Type B pancreatic cell (in vitro differentiated cells): ENCODE results near the gene LZTR1. TPM values are rescaled to one million over a fixed set of nuclear protein-coding genes. Genes with fewer than 3 reads are reported as not detected.

Source experiments
- DNase-seq: peaks from one replicate; pipeline ENCODE4 v3.0.0; 2021; ENCODE audit warnings: mixed read lengths; ENCODE audit not compliant: unreplicated experiment; ENCODE audit errors: extremely low spot score
- H3K27ac Mint-ChIP-seq: 2 replicates; pipeline ENCODE4 v1.8.0; 2021; ENCODE audit warnings: mild to moderate bottlenecking, mixed read lengths
- H3K27me3 Mint-ChIP-seq: 2 replicates; pipeline ENCODE4 v1.8.0; 2021; ENCODE audit warnings: mixed read lengths
- H3K36me3 Mint-ChIP-seq: 2 replicates; pipeline ENCODE4 v1.8.0; 2021; ENCODE audit warnings: mixed read lengths
- H3K4me1 Mint-ChIP-seq: one replicate; pipeline ENCODE4 v1.8.0; 2021; ENCODE audit warnings: mixed read lengths; ENCODE audit not compliant: unreplicated experiment
- H3K4me3 Mint-ChIP-seq: 2 replicates; pipeline ENCODE4 v1.8.0; 2021; ENCODE audit warnings: mild to moderate bottlenecking, mixed read lengths
- H3K9me3 Mint-ChIP-seq: 2 replicates; pipeline ENCODE4 v1.8.0; 2021; ENCODE audit warnings: mixed read lengths
- CTCF ChIP-seq: fragments of 200-600 bp; sonication (generic); conservative IDR thresholded peaks from 2 replicates; pipeline ENCODE4 v1.5.0; 2021; ENCODE audit warnings: antibody characterized with exemption, mild to moderate bottlenecking
- total RNA-seq: library from RNA; stranded (reverse); gene quantifications from 2 replicates; pipeline ENCODE4 v1.2.1, GENCODE V29; 2021; ENCODE audit warnings: low replicate concordance

The LZTR1 gene
- total RNA-seq, 1 donor from 2014 or later = 102 TPM

- TF ChIP-seq CTCF = no peak
- no peak overlapping the region for H3K27ac Mint-ChIP-seq
- peaks cover 4% of the 10 kb centered on the region for H3K4me1 Mint-ChIP-seq
- no peak for DNase-seq
- no peak overlapping the region for H3K4me3 Mint-ChIP-seq
- H3K36me3 Mint-ChIP-seq = peaks cover 10% of the 10 kb centered on the region
- no peaks in the 10 kb centered on the region for H3K27me3 Mint-ChIP-seq
- no peaks in the 10 kb centered on the region for H3K9me3 Mint-ChIP-seq
Observed at GRCh38 chr22:20988573-20989322, 6.7 kb downstream of the LZTR1 start.

DNA sequence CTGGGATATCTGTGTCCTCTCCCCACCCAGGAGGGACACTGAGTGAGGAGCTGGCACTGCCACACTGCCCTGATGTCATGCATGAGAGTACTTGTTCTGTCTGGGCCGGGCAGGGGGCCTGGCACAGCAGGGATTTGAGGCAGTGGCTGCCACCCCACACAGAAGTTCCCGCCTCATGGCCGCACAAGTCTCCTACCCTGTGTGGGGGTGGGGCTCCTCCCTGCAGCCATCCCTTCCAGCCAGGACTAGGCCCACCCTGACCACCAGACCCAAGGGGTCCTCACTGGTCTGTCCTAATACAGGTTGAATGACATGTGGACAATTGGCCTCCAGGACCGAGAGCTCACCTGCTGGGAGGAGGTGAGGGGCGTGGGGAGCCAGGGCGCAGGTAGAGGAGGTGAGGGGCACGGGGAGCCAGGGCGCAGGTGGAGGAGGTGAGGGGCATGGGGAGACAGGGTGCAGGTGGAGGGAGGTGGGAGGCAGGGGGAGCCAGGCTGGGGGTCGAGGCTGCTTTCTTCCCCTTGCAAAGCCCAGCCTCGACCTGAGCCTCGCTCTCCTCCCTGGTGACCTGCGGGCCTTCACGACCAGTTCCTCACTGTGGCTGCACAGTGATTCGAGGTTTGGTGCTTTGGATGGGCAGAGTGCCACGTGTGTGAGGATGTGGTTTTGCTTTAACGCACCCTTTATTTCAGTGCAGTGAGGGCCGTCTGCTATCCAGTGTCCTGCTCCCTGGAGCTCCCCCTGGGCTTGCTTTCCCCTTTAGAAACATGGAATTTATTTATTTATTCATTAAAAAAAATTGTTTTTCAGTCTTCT, 7.4 kb downstream of the LZTR1 start:
- no peak overlapping the region for H3K27ac Mint-ChIP-seq
- no peaks in the 10 kb centered on the region for H3K9me3 Mint-ChIP-seq
- H3K4me3 Mint-ChIP-seq = no peak overlapping the region
- H3K4me1 Mint-ChIP-seq = no peaks in the 10 kb centered on the region
- TF ChIP-seq CTCF = no peak
- peaks cover 6% of the 10 kb centered on the region for H3K36me3 Mint-ChIP-seq
- DNase-seq = no peak
- H3K27me3 Mint-ChIP-seq = no peaks in the 10 kb centered on the region

DNA sequence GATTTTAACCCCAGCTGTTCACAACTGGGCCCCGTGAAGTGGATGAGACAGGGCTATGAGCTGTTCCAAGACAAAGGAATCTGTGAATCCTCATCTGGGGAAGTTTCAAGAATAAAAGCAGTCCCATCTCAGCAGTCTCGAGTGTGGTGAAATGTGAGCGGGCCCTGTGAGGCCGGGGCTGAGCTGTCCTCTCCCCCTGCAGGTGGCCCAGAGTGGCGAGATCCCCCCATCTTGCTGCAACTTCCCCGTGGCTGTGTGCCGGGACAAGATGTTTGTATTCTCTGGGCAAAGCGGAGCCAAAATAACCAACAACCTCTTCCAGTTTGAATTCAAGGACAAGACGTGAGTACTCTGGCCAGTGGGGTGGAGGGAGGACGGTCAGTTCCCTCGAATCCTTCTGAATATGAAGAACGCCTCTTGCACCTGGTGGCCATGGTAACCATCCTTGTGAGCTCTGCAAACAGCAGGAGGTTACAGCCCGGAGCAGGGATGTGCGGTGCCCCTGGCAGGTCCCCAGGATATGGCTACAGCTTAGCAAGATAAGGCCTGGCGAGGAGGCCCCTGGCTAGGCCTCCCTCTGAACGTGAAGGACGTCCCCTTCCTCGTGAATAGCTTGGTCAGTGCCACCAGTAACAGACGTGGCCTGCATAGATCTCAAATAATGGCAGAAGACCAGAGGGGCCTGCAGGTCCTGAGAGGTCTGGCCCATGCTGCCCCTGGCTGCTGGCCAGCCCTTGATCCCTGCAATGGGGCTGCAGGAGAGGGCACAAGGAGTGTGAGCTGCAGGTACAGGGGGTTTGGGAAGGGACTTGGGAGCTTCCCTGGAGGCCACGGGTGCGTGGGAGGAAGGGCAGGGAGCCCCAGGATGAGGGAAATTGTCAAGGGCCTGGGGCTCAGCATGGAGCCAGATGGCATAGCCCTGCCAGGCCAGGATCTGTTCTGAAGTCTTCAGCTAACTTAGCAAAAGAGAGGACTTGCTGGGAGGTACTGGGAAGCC, 8.4 kb downstream of the LZTR1 start:
- no peak for DNase-seq
- Mint-ChIP-seq H3K27ac (no peak overlapping the region), H3K36me3 (peaks cover 6% of the 10 kb centered on the region), H3K4me3 (no peak overlapping the region), H3K4me1 (no peaks in the 10 kb centered on the region), H3K27me3 (no peaks in the 10 kb centered on the region), H3K9me3 (no peaks in the 10 kb centered on the region)
- TF ChIP-seq CTCF = no peak

DNA sequence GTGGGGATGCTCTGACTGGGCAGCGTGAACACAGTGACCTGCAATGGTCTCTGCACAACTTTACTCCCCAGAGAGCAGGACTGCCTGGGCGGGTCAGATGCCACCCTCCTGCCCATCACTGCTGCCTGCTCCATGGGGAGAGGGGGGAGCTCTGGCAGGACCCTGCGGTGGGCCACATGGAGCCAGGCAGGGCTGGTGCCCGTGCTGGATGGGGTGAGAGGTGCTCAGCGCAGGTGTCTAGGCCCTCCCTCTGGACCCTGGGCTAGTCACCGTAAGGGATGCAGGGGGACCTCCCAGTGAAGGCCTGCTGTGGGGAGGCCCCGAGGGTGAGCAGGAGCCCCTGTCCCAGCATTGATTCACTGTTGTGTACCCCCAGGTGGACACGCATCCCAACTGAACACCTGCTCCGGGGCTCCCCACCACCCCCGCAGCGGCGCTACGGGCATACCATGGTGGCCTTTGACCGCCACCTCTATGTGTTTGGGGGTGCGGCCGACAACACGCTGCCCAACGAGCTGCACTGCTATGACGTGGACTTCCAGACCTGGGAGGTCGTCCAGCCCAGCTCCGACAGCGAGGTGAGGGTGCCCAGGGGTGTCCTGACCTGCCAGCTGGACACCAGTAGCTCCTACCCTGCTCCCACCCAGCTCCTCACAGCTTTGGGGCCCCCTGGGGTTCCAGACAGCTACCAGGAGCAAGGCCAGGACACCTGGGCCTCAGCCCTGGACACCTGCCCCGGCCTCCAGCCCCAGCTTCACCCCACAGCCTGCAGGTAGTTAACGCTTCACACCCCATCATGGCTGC, 9.4 kb downstream of the LZTR1 start:
- H3K9me3 Mint-ChIP-seq = no peaks in the 10 kb centered on the region
- peaks cover 2% of the 10 kb centered on the region for H3K36me3 Mint-ChIP-seq
- no peaks in the 10 kb centered on the region for H3K27me3 Mint-ChIP-seq
- H3K27ac Mint-ChIP-seq = no peak overlapping the region
- no peak for DNase-seq
- no peak overlapping the region for H3K4me3 Mint-ChIP-seq
- no peak for TF ChIP-seq CTCF
- no peaks in the 10 kb centered on the region for H3K4me1 Mint-ChIP-seq

- no peaks in the 10 kb centered on the region for H3K9me3 Mint-ChIP-seq
- H3K4me1 Mint-ChIP-seq = no peaks in the 10 kb centered on the region
- no peaks in the 10 kb centered on the region for H3K36me3 Mint-ChIP-seq
- no peak for DNase-seq
- no peak for TF ChIP-seq CTCF
- H3K27me3 Mint-ChIP-seq = no peaks in the 10 kb centered on the region
- H3K27ac Mint-ChIP-seq = no peak overlapping the region
- no peak overlapping the region for H3K4me3 Mint-ChIP-seq
Observed at GRCh38 chr22:20992056-20992442, 10.0 kb downstream of the LZTR1 start.
